Memory B cell (primary cell): ENCODE data around the gene CAMTA1.

ENCODE experiments used
- ATAC-seq: fragments of 150-1000 bp; cut with Tn5 transposase; 2 replicates; pipeline ENCODE4 v1.10.0; 2021; ENCODE audit warnings: low read depth, mild to moderate bottlenecking, moderate library complexity
- DNase-seq, 2 donors: peaks; one replicate each; pipeline ENCODE4 v3.0.0; 2022; ENCODE audit warnings: low spot score in 2 of 2
- H3K27ac Mint-ChIP-seq: one replicate; pipeline ENCODE4 v1.8.0; 2022; ENCODE audit warnings: mild to moderate bottlenecking, moderate library complexity, mixed read lengths
- H3K27me3 Mint-ChIP-seq: one replicate; pipeline ENCODE4 v1.8.0; 2022; ENCODE audit warnings: mixed read lengths
- H3K36me3 Mint-ChIP-seq: one replicate; pipeline ENCODE4 v1.8.0; 2022; ENCODE audit warnings: mild to moderate bottlenecking, mixed read lengths
- H3K4me1 Mint-ChIP-seq: one replicate; pipeline ENCODE4 v1.8.0; 2022; ENCODE audit warnings: mixed read lengths
- H3K4me3 Mint-ChIP-seq: one replicate; pipeline ENCODE4 v1.8.0; 2022; ENCODE audit warnings: mild to moderate bottlenecking, moderate library complexity, mixed read lengths
- H3K9me3 Mint-ChIP-seq: one replicate; pipeline ENCODE4 v1.8.0; 2022; ENCODE audit warnings: mixed read lengths

CAMTA1 gene

DNA sequence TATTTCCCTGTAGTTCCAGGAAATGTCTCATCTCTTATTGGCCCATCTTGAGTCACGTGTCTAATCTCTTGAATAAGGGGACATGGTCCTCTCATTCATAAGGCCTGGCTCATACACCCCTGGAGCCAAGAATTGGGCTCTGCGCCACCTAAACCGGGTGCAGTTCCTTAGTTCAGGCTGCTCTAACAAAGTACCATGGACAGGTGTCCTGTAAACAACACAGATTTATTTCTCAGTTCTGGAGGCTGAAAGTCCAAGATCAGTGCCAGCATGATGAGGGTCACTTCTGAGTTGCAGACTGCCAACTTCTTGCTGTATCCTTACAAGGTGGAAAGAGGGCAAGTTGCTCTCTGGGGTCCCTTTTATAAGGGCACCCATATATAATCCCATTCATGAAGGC, 925.6 kb downstream of the CAMTA1 start:
- Mint-ChIP-seq H3K4me1 (peaks cover 2% of the 10 kb centered on the region), H3K9me3 (no peaks in the 10 kb centered on the region), H3K4me3 (no peak overlapping the region), H3K27me3 (peaks cover 8% of the 10 kb centered on the region), H3K36me3 (no peaks in the 10 kb centered on the region), H3K27ac (no peak overlapping the region)
- DNase-seq (no peak), ATAC-seq (no peak)

GRCh38 chr1:7712731-7713323, 927.6 kb downstream of the CAMTA1 start:
- Mint-ChIP-seq H3K27ac (no peak overlapping the region), H3K27me3 (peaks cover 7% of the 10 kb centered on the region), H3K4me1 (no peaks in the 10 kb centered on the region), H3K9me3 (no peaks in the 10 kb centered on the region), H3K36me3 (no peaks in the 10 kb centered on the region), H3K4me3 (no peak overlapping the region)
- DNase-seq (no peak), ATAC-seq (no peak)

- no peak for DNase-seq
- H3K9me3 Mint-ChIP-seq, result no peaks in the 10 kb centered on the region
- H3K4me3 Mint-ChIP-seq, result no peak overlapping the region
- peaks cover 1% of the 10 kb centered on the region for H3K36me3 Mint-ChIP-seq
- peaks cover 14% of the 10 kb centered on the region for H3K27me3 Mint-ChIP-seq
- H3K4me1 Mint-ChIP-seq, result no peaks in the 10 kb centered on the region
- H3K27ac Mint-ChIP-seq, result no peak overlapping the region
- no peak for ATAC-seq
These were observed 931.3 kb downstream of the CAMTA1 start for GRCh38 chr1:7716506-7716905.

DNA sequence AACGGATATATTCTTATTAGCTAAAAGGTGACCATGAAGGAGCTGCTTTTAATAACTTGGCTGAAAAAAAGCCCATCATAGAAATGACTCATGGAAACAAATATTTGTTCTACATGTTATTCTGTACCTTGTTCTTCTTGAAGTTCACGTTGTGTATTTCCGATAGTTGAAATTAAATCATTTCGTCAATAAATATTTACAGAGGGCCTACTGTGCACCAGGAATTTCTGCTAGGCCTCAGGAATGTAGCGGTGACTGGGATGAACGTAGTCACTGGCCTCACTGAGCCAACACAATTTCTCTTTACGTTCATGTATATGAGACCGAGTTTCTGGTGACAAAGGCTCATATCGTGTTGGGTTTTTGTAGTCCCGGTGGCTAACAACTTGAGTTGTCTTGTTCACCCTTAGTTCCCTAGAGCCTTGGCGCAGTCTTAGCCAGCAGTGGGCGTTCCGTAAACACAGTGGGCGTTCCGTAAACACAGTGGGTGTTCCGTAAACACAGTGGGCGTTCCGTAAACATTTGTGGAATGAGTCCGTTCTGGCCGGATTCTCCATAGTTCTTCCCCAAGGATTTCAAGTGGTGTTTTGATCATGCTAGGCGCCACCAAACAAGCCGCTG, 932.6 kb downstream of the CAMTA1 start:
- Mint-ChIP-seq H3K4me1 (no peaks in the 10 kb centered on the region), H3K9me3 (no peaks in the 10 kb centered on the region), H3K36me3 (peaks cover 1% of the 10 kb centered on the region), H3K27me3 (peaks cover 11% of the 10 kb centered on the region), H3K27ac (no peak overlapping the region), H3K4me3 (no peak overlapping the region)
- no peak for DNase-seq
- ATAC-seq, result no peak

DNA sequence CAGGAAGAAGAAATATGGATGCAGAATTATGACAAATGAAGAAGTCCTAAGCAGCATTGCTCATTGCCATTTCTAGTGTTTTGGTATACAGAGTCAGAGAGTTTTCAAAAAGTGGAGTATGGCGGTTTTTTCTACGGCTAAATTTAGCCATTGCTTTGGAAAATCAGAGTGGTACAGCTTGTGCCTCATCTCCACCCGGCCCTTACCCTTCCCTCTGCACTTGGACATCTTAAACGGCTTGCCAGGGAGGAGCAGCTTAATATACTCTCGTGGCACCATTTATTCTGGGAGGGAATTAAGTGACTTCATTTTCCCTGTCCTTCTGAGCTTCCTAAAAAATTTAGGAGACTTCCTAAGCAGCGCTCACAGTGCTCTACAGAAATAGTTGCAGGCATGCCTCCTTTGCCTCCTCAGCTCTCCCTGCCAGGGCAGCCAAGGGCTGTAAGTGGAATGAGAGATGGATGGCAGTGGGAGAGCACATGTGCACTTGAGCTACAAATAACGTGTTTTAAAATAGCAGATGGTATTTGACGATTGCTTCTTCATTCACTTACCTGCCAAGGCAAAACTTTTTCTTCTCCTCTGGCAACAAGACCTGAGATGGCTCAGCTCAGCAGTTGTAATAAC, 934.3 kb downstream of the CAMTA1 start:
- Mint-ChIP-seq H3K27ac (no peak overlapping the region), H3K27me3 (peaks cover 14% of the 10 kb centered on the region), H3K4me3 (no peak overlapping the region), H3K4me1 (no peaks in the 10 kb centered on the region), H3K36me3 (peaks cover 1% of the 10 kb centered on the region), H3K9me3 (no peaks in the 10 kb centered on the region)
- ATAC-seq (no peak), DNase-seq (no peak)

DNA sequence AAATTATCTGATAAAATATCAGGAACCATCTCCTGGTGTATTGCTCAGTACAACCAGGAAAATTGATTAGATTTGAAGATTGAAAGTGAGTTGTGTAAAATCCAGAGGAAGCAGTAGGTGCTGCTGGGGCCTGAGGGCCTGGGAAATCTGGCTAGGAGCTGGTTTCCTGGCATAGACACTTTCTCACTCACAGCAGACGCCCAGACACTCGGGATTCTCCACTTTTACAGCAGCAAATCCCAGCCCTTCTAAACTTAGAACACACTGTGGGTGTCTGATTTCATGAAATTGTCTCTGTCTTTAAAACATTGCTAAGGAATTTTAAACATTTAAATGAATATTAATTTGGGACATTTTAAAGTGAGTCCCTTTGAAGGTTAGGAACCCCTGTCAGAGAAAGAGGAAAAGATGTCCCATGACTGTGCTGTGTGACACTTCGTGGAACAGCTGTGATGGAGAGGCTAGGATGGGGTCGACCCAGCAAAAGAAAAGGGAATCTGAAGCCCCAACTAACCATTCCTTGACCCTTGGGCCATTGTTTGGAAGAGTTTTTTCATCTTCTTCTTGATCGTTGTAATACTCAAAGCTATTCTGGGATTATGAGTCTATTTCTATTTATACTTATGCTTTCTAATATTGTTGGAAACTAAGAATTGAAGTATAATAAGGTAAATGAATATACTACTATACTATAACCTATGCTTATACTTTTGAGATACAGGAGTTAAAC, 936.9 kb downstream of the CAMTA1 start:
- Mint-ChIP-seq H3K9me3 (no peaks in the 10 kb centered on the region), H3K4me1 (no peaks in the 10 kb centered on the region), H3K36me3 (peaks cover 1% of the 10 kb centered on the region), H3K4me3 (no peak overlapping the region), H3K27ac (no peak overlapping the region), H3K27me3 (peaks cover 12% of the 10 kb centered on the region)
- no peak for ATAC-seq
- DNase-seq, result no peak

DNA sequence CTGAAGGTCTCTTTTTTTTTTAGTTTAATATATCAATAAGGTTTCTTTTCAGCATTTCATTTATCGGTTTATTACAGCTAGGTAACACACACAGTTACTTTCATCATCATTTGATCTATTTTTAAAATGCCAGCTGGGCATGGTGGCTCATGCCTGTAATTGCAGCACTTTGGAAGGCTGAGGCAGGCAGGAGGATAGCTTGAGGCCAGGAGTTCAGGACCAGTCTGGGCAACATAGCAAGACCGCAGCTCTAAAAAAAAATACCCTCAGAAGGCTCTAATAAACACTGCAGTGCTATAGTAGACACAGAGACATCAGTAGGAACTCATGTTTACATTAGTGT, 937.4 kb downstream of the CAMTA1 start:
- no peak overlapping the region for H3K4me3 Mint-ChIP-seq
- peaks cover 12% of the 10 kb centered on the region for H3K27me3 Mint-ChIP-seq
- H3K4me1 Mint-ChIP-seq, result no peaks in the 10 kb centered on the region
- ATAC-seq (no peak), DNase-seq (no peak)
- peaks cover 1% of the 10 kb centered on the region for H3K36me3 Mint-ChIP-seq
- no peaks in the 10 kb centered on the region for H3K9me3 Mint-ChIP-seq
- no peak overlapping the region for H3K27ac Mint-ChIP-seq

GRCh38 chr1:7726623-7727022, 941.4 kb downstream of the CAMTA1 start:
- Mint-ChIP-seq H3K27me3 (peaks cover 7% of the 10 kb centered on the region), H3K4me1 (no peaks in the 10 kb centered on the region), H3K36me3 (no peaks in the 10 kb centered on the region), H3K27ac (no peak overlapping the region), H3K9me3 (no peaks in the 10 kb centered on the region), H3K4me3 (no peak overlapping the region)
- DNase-seq, result no peak
- ATAC-seq, result no peak

- no peak for DNase-seq
- H3K4me1 Mint-ChIP-seq, result no peaks in the 10 kb centered on the region
- no peak overlapping the region for H3K4me3 Mint-ChIP-seq
- H3K27me3 Mint-ChIP-seq, result peaks cover 7% of the 10 kb centered on the region
- no peak for ATAC-seq
- no peaks in the 10 kb centered on the region for H3K36me3 Mint-ChIP-seq
- H3K9me3 Mint-ChIP-seq, result no peaks in the 10 kb centered on the region
- H3K27ac Mint-ChIP-seq, result no peak overlapping the region
These were observed 942.7 kb downstream of the CAMTA1 start for GRCh38 chr1:7727809-7728471.

- H3K4me3 Mint-ChIP-seq, result no peak overlapping the region
- no peak overlapping the region for H3K27ac Mint-ChIP-seq
- ATAC-seq, result no peak
- no peaks in the 10 kb centered on the region for H3K9me3 Mint-ChIP-seq
- no peaks in the 10 kb centered on the region for H3K4me1 Mint-ChIP-seq
- peaks cover 6% of the 10 kb centered on the region for H3K27me3 Mint-ChIP-seq
- no peaks in the 10 kb centered on the region for H3K36me3 Mint-ChIP-seq
- DNase-seq, result no peak
These were observed 944.5 kb downstream of the CAMTA1 start for GRCh38 chr1:7729761-7730160.

- Mint-ChIP-seq H3K9me3 (no peaks in the 10 kb centered on the region), H3K4me1 (no peaks in the 10 kb centered on the region), H3K27me3 (peaks cover 6% of the 10 kb centered on the region), H3K36me3 (peaks cover 3% of the 10 kb centered on the region), H3K4me3 (no peak overlapping the region), H3K27ac (no peak overlapping the region)
- ATAC-seq (no peak), DNase-seq (no peak)
These were observed 947.1 kb downstream of the CAMTA1 start for GRCh38 chr1:7732331-7732730.

GRCh38 chr1:7733276-7733675, 948.0 kb downstream of the CAMTA1 start:
- no peaks in the 10 kb centered on the region for H3K9me3 Mint-ChIP-seq
- no peak overlapping the region for H3K4me3 Mint-ChIP-seq
- ATAC-seq (no peak), DNase-seq (no peak)
- H3K36me3 Mint-ChIP-seq, result peaks cover 6% of the 10 kb centered on the region
- peaks cover 8% of the 10 kb centered on the region for H3K27me3 Mint-ChIP-seq
- H3K4me1 Mint-ChIP-seq, result no peaks in the 10 kb centered on the region
- H3K27ac Mint-ChIP-seq, result no peak overlapping the region

DNA sequence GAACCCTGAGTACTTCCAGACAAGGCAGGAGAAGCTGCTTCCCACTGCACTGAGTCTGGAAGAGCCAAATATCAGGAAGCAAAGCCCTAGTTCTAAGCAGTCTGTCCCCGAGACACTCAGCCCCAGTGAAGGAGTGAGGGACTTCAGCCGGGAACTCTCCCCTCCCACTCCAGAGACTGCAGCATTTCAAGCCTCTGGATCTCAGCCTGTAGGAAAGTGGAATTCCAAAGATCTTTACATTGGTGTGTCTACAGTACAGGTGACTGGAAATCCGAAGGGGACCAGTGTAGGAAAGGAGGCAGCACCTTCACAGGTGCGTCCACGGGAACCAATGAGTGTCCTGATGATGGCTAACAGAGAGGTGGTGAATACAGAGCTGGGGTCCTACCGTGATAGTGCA, 952.8 kb downstream of the CAMTA1 start:
- Mint-ChIP-seq H3K36me3 (peaks cover 7% of the 10 kb centered on the region), H3K4me3 (no peak overlapping the region), H3K9me3 (no peaks in the 10 kb centered on the region), H3K27ac (no peak overlapping the region), H3K27me3 (peaks cover 3% of the 10 kb centered on the region), H3K4me1 (peaks cover 3% of the 10 kb centered on the region)
- no peak for DNase-seq
- no peak for ATAC-seq

- H3K4me3 Mint-ChIP-seq, result no peak overlapping the region
- no peaks in the 10 kb centered on the region for H3K9me3 Mint-ChIP-seq
- ATAC-seq (no peak), DNase-seq (no peak)
- H3K27ac Mint-ChIP-seq, result no peak overlapping the region
- H3K4me1 Mint-ChIP-seq, result peaks cover 3% of the 10 kb centered on the region
- no peaks in the 10 kb centered on the region for H3K27me3 Mint-ChIP-seq
- H3K36me3 Mint-ChIP-seq, result no peaks in the 10 kb centered on the region
These were observed 958.1 kb downstream of the CAMTA1 start for GRCh38 chr1:7743346-7743745.
